CD14-positive monocyte (primary cell): ENCODE results near the gene OBSCN. TPM values are rescaled to one million over a fixed set of nuclear protein-coding genes. Genes with fewer than 3 reads are reported as not detected.
A peak's percentile ranks its signal among the peaks of the same experiment; 100 is the strongest.
"Not testable (repeated sequence)": the region's sequence is repeated elsewhere in the genome, so short reads cannot be mapped to it uniquely, and the experiment has no call there.

Source experiments
- DNase-seq, 3 donors: peaks; one replicate each; pipeline ENCODE4 v3.0.0-alpha.2; 2011 to 2022
- H2AFZ ChIP-seq: 2 replicates; pipeline ENCODE4 v1.6.0; 2012; ENCODE audit warnings: mild to moderate bottlenecking, low read depth, low read length, inconsistent platforms; ENCODE audit not compliant: insufficient read depth, poor library complexity, severe bottlenecking
- H3K27ac ChIP-seq, 2 donors: 1 replicate in 1 of 2; 2 replicates in 1 of 2; pipeline ENCODE4 v1.5.1; 2012 to 2013; ENCODE audit warnings: low read length in 2 of 2, control low read depth in 1 of 2, inconsistent platforms in 1 of 2, low read depth in 1 of 2, mild to moderate bottlenecking in 1 of 2
- H3K27me3 ChIP-seq, 2 donors: one replicate each; pipeline versions ENCODE4 v1.6.0 to v1.6.1; 2011 to 2013; ENCODE audit warnings: low read length in 2 of 2; ENCODE audit not compliant: control insufficient read depth in 2 of 2, insufficient read depth in 2 of 2
- H3K36me3 ChIP-seq, 2 donors: replicated peaks in 1 of 2; 1 replicate in 1 of 2; 2 replicates in 1 of 2; pipeline versions ENCODE4 v1.5.1 to v1.6.1; 2012 to 2013; ENCODE audit warnings: low read length in 2 of 2, control low read depth in 1 of 2, inconsistent platforms in 1 of 2, mild to moderate bottlenecking in 1 of 2; ENCODE audit not compliant: insufficient read depth in 2 of 2, control insufficient read depth in 1 of 2
- H3K4me1 ChIP-seq, 2 donors: 1 replicate in 1 of 2; 2 replicates in 1 of 2; pipeline versions ENCODE4 v1.5.1 to v1.6.1; 2012 to 2013; ENCODE audit warnings: low read length in 2 of 2, control low read depth in 1 of 2, inconsistent platforms in 1 of 2, mild to moderate bottlenecking in 1 of 2, moderate library complexity in 1 of 2; ENCODE audit not compliant: insufficient read depth in 2 of 2, control insufficient read depth in 1 of 2
- H3K4me2 ChIP-seq: replicated peaks from 2 replicates; pipeline ENCODE3; 2012; ENCODE audit warnings: low read length, moderate library complexity, mild to moderate bottlenecking; ENCODE audit not compliant: poor library complexity, severe bottlenecking; ENCODE audit errors: extremely low read depth
- H3K4me3 ChIP-seq, 3 experiments: fragments of 200-600 bp in 1 of 3; sonication (generic) in 1 of 3; replicated peaks in 1 of 3; 1 replicate in 2 of 3; 2 replicates in 1 of 3; pipeline ENCODE4 v1.5.1; 2011 to 2013; ENCODE audit warnings: low read length in 3 of 3, mild to moderate bottlenecking in 3 of 3, control low read depth in 2 of 3, low read depth in 2 of 3, inconsistent platforms in 1 of 3, moderate library complexity in 1 of 3
- H3K79me2 ChIP-seq: 2 replicates; pipeline ENCODE4 v1.6.0; 2012; ENCODE audit warnings: mild to moderate bottlenecking, control low read depth, inconsistent platforms, low read length, moderate library complexity; ENCODE audit not compliant: insufficient read depth
- H3K9ac ChIP-seq: 2 replicates; pipeline ENCODE4 v1.6.0; 2017; ENCODE audit warnings: low read length, mild to moderate bottlenecking; ENCODE audit not compliant: insufficient read depth, poor library complexity, severe bottlenecking
- H3K9me3 ChIP-seq, 2 donors: replicated peaks in 1 of 2; 1 replicate in 1 of 2; 2 replicates in 1 of 2; pipeline versions ENCODE4 v1.5.1 to v1.6.1; 2012 to 2013; ENCODE audit warnings: low read length in 2 of 2, control low read depth in 1 of 2; ENCODE audit not compliant: control insufficient read depth in 1 of 2, insufficient read depth in 1 of 2
- H4K20me1 ChIP-seq: 2 replicates; pipeline ENCODE4 v1.6.0; 2012; ENCODE audit warnings: mild to moderate bottlenecking, low read length, control low read depth, moderate library complexity; ENCODE audit not compliant: insufficient read depth
- H3K27ac Mint-ChIP-seq, 7 donors: one replicate each; pipeline ENCODE4 v1.8.0; 2020; ENCODE audit warnings: mild to moderate bottlenecking in 7 of 7, mixed read lengths in 7 of 7, moderate library complexity in 6 of 7, inconsistent platforms in 2 of 7
- H3K27me3 Mint-ChIP-seq, 3 donors: one replicate each; pipeline ENCODE4 v1.8.0; 2021 to 2022; ENCODE audit warnings: low read depth in 3 of 3, mild to moderate bottlenecking in 3 of 3, mixed read lengths in 3 of 3, moderate library complexity in 3 of 3, inconsistent platforms in 1 of 3
- H3K36me3 Mint-ChIP-seq, 2 donors: one replicate each; pipeline ENCODE4 v1.8.0; 2020; ENCODE audit warnings: mixed read lengths in 2 of 2, inconsistent platforms in 1 of 2, mild to moderate bottlenecking in 1 of 2
- H3K4me1 Mint-ChIP-seq: one replicate; pipeline ENCODE4 v1.8.0; 2020; ENCODE audit warnings: mild to moderate bottlenecking, mixed read lengths
- H3K4me3 Mint-ChIP-seq, 2 donors: one replicate each; pipeline ENCODE4 v1.8.0; 2020; ENCODE audit warnings: mild to moderate bottlenecking in 2 of 2, mixed read lengths in 2 of 2, moderate library complexity in 1 of 2
- H3K9me3 Mint-ChIP-seq, 7 donors: one replicate each; pipeline ENCODE4 v1.8.0; 2020 to 2022; ENCODE audit warnings: mixed read lengths in 7 of 7, mild to moderate bottlenecking in 6 of 7, moderate library complexity in 6 of 7, inconsistent platforms in 2 of 7
- CTCF ChIP-seq: fragments of 200-600 bp; IDR thresholded peaks from one replicate; pipeline ENCODE4 v1.8.0; 2022; ENCODE audit warnings: antibody characterized with exemption, mild to moderate bottlenecking
- WGBS: methylation state at CpG from one replicate; pipeline ENCODE4 v1.1.5; 2013; ENCODE audit warnings: missing lambda C conversion rate; ENCODE audit not compliant: insufficient coverage; 5-methylcytosine and 5-hydroxymethylcytosine counted together
- intact Hi-C, 2 donors: fragments of 100-400 bp; cut with micrococcal nuclease; formaldehyde crosslinking; loops; one replicate each; pipeline versions ENCODE4 v1.15.0 to v1.15.1; 2023
- polyA plus RNA-seq, 3 donors: library from polyadenylated mRNA; depleted of rRNA in 1 of 3; unstranded in 2 of 3; stranded (reverse) in 1 of 3; fragments of 300-500 nt in 2 of 3; fragments of >200 nt in 1 of 3; fragmentation: Illumina TruSeq in 2 of 3; gene quantifications; 1 replicate in 2 of 3; 2 replicates in 1 of 3; pipeline ENCODE4 v1.2.3, GENCODE V29; 2012 to 2021

The OBSCN gene
- polyA plus RNA-seq, 3 donors = 0.57 to 1.5 (median 0.76) TPM

DNA sequence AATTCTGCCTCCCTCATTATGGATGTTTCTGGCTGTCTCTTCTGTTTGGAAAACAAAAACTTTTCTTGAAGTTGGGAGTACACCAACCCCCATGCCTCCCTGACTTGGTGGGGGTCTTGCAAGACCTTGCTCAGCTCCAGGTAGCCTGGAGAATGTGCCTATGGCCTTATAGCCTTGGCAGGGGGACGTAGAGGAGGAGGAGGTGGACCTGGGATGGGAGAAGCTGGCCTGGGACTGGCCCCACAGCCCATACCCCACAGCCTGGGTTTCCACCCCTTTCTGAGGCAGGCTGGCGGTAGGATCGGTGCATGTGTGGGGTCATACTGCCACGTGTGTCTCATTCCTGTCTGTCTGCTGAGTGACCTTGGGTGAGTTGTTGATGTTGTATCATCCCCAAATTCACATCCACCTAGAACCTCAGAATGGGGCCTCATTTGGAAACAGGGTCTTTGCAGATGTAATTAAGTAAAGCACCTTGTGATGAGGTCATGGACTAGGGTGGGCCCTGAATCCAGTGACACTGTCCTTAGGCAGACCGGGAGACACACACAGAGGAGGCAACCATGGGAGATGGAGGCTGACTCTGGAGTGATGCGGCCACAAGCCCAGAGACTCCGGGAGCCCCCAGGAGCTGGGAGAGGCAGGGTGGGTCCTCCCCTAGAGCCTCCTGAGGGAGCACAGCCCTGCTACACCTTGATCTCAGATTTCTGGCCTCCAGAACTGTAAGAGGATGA lies 18.5 kb downstream of the OBSCN start:
- H3K9me3 ChIP-seq = peaks cover 0 to 17% of the 10 kb centered on the region in 2 donors
- DNase-seq = no peak
- H3K27me3 ChIP-seq = no peaks in the 10 kb centered on the region
- H3K9me3 Mint-ChIP-seq = peaks cover 8 to 31% (median 14%) of the 10 kb centered on the region in 7 donors
- H3K4me2 ChIP-seq = no peak overlapping the region
- no peak for TF ChIP-seq CTCF
- H3K4me1 Mint-ChIP-seq = peaks cover 21% of the 10 kb centered on the region
- no peak overlapping the region for H3K27ac ChIP-seq
- H3K4me3 Mint-ChIP-seq = no peak overlapping the region
- no peaks in the 10 kb centered on the region for H3K36me3 Mint-ChIP-seq
- intact Hi-C loops = no loop called here
- H3K9ac ChIP-seq = no peak overlapping the region
- no peak overlapping the region for H2AFZ ChIP-seq
- peaks cover 25 to 29% of the 10 kb centered on the region in 2 donors for H3K4me1 ChIP-seq
- H4K20me1 ChIP-seq = no peaks in the 10 kb centered on the region
- H3K36me3 ChIP-seq = no peaks in the 10 kb centered on the region
- H3K27ac Mint-ChIP-seq = peak overlapping the region in 1 of 7 donors; percentile 35
- peaks cover 0 to 5% (median 2%) of the 10 kb centered on the region in 3 donors for H3K27me3 Mint-ChIP-seq
- no peak overlapping the region for H3K4me3 ChIP-seq
- 100% methylated on average over 4 of the region's 7 CpGs for WGBS
- H3K79me2 ChIP-seq = no peaks in the 10 kb centered on the region

DNA sequence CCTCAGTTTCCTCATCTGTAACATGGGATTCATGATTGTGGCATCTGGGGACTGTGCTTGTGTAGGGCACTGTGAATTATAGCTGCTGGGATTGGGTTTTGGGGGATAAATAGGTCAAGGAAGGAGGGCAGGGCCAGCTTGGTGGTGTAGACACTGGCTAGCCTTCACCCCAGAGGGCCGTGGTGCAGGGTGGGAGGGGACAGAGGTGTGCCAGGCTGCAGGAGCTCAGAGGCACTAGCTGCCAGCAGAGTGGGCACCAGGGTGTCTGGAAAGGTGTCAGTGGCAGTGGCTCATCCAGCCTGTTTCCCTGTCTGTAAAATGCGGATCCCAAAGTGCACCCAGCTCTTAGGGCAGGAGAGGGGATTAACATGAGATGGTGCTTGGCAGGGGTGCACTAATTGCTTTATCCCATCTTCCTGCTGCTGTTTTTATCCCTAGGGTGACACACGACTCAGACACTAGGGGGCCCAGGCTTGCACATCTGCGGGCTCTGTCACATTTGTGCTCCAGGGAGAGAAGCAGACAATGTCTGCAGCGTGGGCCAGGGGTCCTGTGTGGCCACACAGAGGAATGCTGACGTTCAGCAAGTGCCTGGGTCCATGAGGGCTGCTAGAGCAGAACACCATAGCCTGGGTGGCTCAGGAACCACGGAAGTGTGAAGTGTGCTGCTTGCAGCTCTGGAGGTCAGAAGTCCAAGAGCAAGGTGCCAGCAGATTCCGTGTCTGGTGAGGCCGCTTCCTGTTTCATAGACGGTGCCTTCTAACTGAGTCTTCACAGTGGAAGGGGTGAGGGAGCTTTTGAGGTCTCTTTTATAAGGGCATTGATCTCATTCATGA lies 19.3 kb downstream of the OBSCN start:
- Histone ChIP-seq H3K4me2 (no peak overlapping the region), H3K27ac (peak overlapping the region in 1 of 2 donors; percentile 86), H3K4me1 (peaks cover 25 to 29% of the 10 kb centered on the region in 2 donors), H3K9ac (no peak overlapping the region), H3K27me3 (no peaks in the 10 kb centered on the region), H3K4me3 (no peak overlapping the region), H2AFZ (peak overlapping the region; percentile 62), H3K79me2 (no peaks in the 10 kb centered on the region), H4K20me1 (no peaks in the 10 kb centered on the region), H3K9me3 (peaks cover 0 to 17% of the 10 kb centered on the region in 2 donors), H3K36me3 (no peaks in the 10 kb centered on the region)
- 84% methylated on average over 8 of the region's 10 CpGs for WGBS
- Mint-ChIP-seq H3K27ac (peak overlapping the region in 1 of 7 donors; percentile 35), H3K36me3 (no peaks in the 10 kb centered on the region), H3K9me3 (peaks cover 10 to 31% (median 13%) of the 10 kb centered on the region in 7 donors), H3K27me3 (peaks cover 0 to 5% (median 1%) of the 10 kb centered on the region in 3 donors), H3K4me1 (peaks cover 21% of the 10 kb centered on the region), H3K4me3 (no peak overlapping the region)
- intact Hi-C loops = no loop called here
- TF ChIP-seq CTCF = no peak
- peak in 1 of 3 donors; percentile 9 for DNase-seq

GRCh38 chr1:228228147-228228546 lies 20.3 kb downstream of the OBSCN start:
- H3K9me3 Mint-ChIP-seq = peaks cover 13 to 27% (median 16%) of the 10 kb centered on the region in 7 donors

More at GRCh38 chr1:228228147-228228546, 20.3 kb downstream of the OBSCN start:
- H3K79me2 ChIP-seq, H3K4me3 Mint-ChIP-seq, H4K20me1 ChIP-seq, H3K36me3 ChIP-seq, H3K27me3 ChIP-seq, H3K27me3 Mint-ChIP-seq, H3K9ac ChIP-seq, H3K36me3 Mint-ChIP-seq, intact Hi-C loops: not testable (repeated sequence)
- Histone ChIP-seq H3K9me3 (peaks cover 0 to 25% of the 10 kb centered on the region in 2 donors), H3K4me2 (peak overlapping the region; percentile 62), H3K4me1 (peaks cover 25 to 29% of the 10 kb centered on the region in 2 donors), H2AFZ (peak overlapping the region; percentile 62), H3K4me3 (peak overlapping the region in 1 of 3 experiments; percentile 52), H3K27ac (peak overlapping the region; percentile 52 to 86)
- Mint-ChIP-seq H3K4me1 (peaks cover 21% of the 10 kb centered on the region), H3K27ac (peak overlapping the region in 5 of 7 donors; percentile 8 to 92 (median 88))
- 100% methylated on average over 1 of the region's 5 CpGs for WGBS
- peak in 2 of 3 donors; percentile 18 to 29 for DNase-seq
